GM18909 (cell line): ENCODE results near the gene EMX2.

ENCODE experiments used
- ATAC-seq: cut with Tn5 transposase; IDR thresholded peaks from one replicate; pipeline ENCODE4 v1.9.1; 2021; ENCODE audit warnings: mild to moderate bottlenecking; ENCODE audit not compliant: unreplicated experiment, poor library complexity

The EMX2 gene

GRCh38 chr10:117531371-117532002 lies 11.1 kb upstream of the EMX2 start:
- ATAC-seq, result no peak

GRCh38 chr10:117532003-117532385 lies 10.6 kb upstream of the EMX2 start:
- ATAC-seq, result no peak

GRCh38 chr10:117532451-117533107 lies 10.0 kb upstream of the EMX2 start:
- no peak for ATAC-seq

GRCh38 chr10:117533507-117534281 lies 8.9 kb upstream of the EMX2 start:
- ATAC-seq, result no peak

- ATAC-seq, result no peak
These were observed 7.9 kb upstream of the EMX2 start for GRCh38 chr10:117534321-117535297.

GRCh38 chr10:117535298-117536071 lies 7.1 kb upstream of the EMX2 start:
- no peak for ATAC-seq

- no peak for ATAC-seq
These were observed 6.3 kb upstream of the EMX2 start for GRCh38 chr10:117536072-117536865.

- no peak for ATAC-seq
These were observed 5.6 kb upstream of the EMX2 start for GRCh38 chr10:117536866-117537435.

- peak; percentile 43 for ATAC-seq
These were observed 5.1 kb upstream of the EMX2 start for GRCh38 chr10:117537436-117537903.

- peak; percentile 54 for ATAC-seq
These were observed 4.5 kb upstream of the EMX2 start for GRCh38 chr10:117537904-117538524.

GRCh38 chr10:117539361-117539773 lies 3.2 kb upstream of the EMX2 start:
- ATAC-seq, result no peak

- ATAC-seq, result no peak
These were observed 2.5 kb upstream of the EMX2 start for GRCh38 chr10:117539903-117540639.

- no peak for ATAC-seq
These were observed 1.7 kb upstream of the EMX2 start for GRCh38 chr10:117540640-117541404.

GRCh38 chr10:117541405-117541908 lies 1.1 kb upstream of the EMX2 start:
- no peak for ATAC-seq

GRCh38 chr10:117541909-117542705 lies 439 bp upstream of the EMX2 start:
- no peak for ATAC-seq
